Activated T-helper 2 cell treated with anti-CD3 and anti-CD28 coated beads, Interferon-gamma antibody, Interleukin-2, Interleukin-4, amounts not matched to agents 10 μg/mL and 5 μg/mL and 100 μg/mL, durations not matched to agents 14 hours and 24 hours and 36 hours (primary cell): ENCODE measurements around the gene COMMD1. TPM values are rescaled to one million over a fixed set of nuclear protein-coding genes. Genes with fewer than 3 reads are reported as not detected.
"Not testable (repeated sequence)": the region's sequence is repeated elsewhere in the genome, so short reads cannot be mapped to it uniquely, and the experiment has no call there.

ENCODE experiments used
- DNase-seq: peaks from one replicate; pipeline ENCODE4 v3.0.0; 2021; ENCODE audit warnings: low spot score
- H3K27ac Mint-ChIP-seq: one replicate; pipeline ENCODE4 v1.8.0; 2021; ENCODE audit warnings: mixed read lengths
- H3K27me3 Mint-ChIP-seq: one replicate; pipeline ENCODE4 v1.8.0; 2021; ENCODE audit warnings: low read depth, mixed read lengths
- H3K36me3 Mint-ChIP-seq: one replicate; pipeline ENCODE4 v1.8.0; 2021; ENCODE audit warnings: low read depth, mixed read lengths
- H3K4me1 Mint-ChIP-seq: one replicate; pipeline ENCODE4 v1.8.0; 2021; ENCODE audit warnings: low read depth, mixed read lengths
- H3K4me3 Mint-ChIP-seq: one replicate; pipeline ENCODE4 v1.8.0; 2021; ENCODE audit warnings: low read depth, mild to moderate bottlenecking, moderate library complexity, mixed read lengths
- H3K9me3 Mint-ChIP-seq: one replicate; pipeline ENCODE4 v1.8.0; 2021; ENCODE audit warnings: mixed read lengths
- intact Hi-C: fragments of 100-400 bp; cut with micrococcal nuclease; formaldehyde crosslinking; loops from one replicate; pipeline ENCODE4 v1.15.1; 2023
- total RNA-seq: library from RNA; stranded (reverse); gene quantifications from 2 replicates; pipeline ENCODE4 v1.2.3, GENCODE V29; 2022

Gene COMMD1
- total RNA-seq, 1 donor from 2014 or later, result 29.1 TPM

DNA sequence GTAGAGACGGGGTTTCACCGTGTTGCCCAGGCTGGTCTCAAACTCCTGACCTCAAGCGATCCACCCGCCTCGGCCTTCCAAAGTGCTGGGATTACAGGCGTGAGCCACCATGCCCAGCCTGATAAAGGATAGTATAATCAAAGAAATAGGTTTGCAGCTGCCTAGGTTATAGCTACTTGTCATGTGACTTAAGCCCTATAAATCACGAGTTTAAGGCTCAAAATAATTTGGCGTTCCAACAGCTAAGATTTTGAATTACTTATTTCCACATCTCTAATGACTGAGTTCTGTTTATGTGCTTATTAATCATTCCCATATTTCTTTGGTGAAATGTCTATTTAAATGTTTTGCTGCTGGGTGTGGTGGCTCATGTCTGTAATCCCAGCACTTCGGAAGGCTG lies 49.4 kb downstream of the COMMD1 start:
- H3K4me3 Mint-ChIP-seq, DNase-seq, H3K4me1 Mint-ChIP-seq, H3K27me3 Mint-ChIP-seq, H3K36me3 Mint-ChIP-seq, H3K9me3 Mint-ChIP-seq, intact Hi-C loops, H3K27ac Mint-ChIP-seq: not testable (repeated sequence)

DNA sequence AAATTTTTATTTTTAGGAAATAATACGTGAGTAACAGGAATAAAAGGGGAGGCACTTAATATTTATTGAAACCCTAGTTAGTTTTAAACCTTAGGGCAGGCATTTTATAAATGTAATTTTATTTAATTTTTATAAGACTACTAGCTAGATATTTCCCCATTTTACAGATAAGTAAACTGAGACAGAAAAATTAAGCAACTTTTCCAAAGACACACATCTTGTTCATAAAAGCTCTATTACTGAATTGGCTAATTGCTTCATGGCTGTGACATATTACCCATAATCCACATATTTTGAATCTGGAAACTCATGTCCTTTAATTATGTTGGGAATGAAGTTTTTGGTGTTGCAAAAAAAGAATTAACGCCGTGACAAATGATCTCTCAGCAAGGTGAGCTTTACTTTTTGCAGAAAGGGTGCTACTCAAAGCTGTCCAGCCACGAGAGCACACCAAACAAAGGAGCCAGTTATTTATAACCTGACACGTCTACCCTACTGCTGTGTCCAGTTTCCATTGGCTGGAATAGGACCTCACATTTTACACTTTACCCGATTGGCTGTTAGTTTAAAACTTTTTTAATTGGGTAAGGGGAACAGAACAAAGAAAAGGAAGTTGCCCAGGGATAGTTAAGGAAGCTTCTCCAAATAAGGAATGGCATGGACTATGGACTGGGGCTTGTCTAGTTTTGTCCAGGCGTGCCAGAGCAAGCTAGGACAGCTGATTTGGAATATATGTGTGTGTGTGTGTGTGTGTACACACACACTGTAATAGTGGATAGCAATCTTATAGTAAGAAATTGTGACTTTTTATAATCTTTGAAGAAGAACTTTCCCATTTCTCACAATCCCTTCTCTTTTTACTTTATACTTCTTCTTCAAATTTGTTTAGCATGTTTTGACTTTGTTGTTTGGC lies 54.2 kb downstream of the COMMD1 start:
- Mint-ChIP-seq H3K4me3 (no peak overlapping the region), H3K27me3 (no peaks in the 10 kb centered on the region), H3K27ac (no peak overlapping the region), H3K4me1 (peaks cover 5% of the 10 kb centered on the region), H3K9me3 (no peaks in the 10 kb centered on the region), H3K36me3 (no peaks in the 10 kb centered on the region)
- no peak for DNase-seq
- intact Hi-C loops, result no loop called here

DNA sequence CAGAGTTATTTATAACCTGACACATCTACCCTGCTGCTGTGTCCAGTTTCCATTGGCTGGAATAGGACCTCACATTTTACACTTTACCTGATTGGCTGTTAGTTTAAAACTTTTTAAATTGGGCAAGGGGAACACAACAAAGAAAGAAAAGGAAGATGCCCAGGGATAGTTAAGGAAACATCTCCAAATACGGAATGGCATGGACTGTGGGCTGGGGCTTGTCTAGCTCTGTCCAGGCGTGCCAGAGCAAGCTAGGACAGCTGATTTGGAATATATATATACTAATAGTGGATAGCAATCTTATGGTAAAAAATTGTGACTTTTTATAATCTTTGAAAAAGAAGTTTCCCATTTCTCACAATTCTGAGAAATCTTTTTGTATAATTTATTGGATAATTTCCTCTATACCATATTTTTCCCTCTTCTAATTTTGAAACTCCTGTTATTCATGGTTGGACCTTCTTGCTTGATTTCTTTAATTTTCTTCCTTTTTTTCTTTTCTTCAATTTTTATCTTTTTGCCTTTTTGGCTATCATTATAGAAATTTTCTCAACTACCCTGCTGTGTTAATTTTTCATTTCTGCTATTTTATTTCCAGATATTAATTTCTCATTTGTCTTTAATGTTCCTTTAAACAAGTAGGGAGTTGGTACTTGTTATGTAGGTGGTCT lies 55.9 kb downstream of the COMMD1 start:
- H3K27me3 Mint-ChIP-seq, result no peaks in the 10 kb centered on the region
- peaks cover 5% of the 10 kb centered on the region for H3K4me1 Mint-ChIP-seq
- no peaks in the 10 kb centered on the region for H3K9me3 Mint-ChIP-seq
- H3K4me3 Mint-ChIP-seq, result no peak overlapping the region
- no peak overlapping the region for H3K27ac Mint-ChIP-seq
- intact Hi-C loops, result no loop called here
- H3K36me3 Mint-ChIP-seq, result no peaks in the 10 kb centered on the region
- DNase-seq, result no peak

DNA sequence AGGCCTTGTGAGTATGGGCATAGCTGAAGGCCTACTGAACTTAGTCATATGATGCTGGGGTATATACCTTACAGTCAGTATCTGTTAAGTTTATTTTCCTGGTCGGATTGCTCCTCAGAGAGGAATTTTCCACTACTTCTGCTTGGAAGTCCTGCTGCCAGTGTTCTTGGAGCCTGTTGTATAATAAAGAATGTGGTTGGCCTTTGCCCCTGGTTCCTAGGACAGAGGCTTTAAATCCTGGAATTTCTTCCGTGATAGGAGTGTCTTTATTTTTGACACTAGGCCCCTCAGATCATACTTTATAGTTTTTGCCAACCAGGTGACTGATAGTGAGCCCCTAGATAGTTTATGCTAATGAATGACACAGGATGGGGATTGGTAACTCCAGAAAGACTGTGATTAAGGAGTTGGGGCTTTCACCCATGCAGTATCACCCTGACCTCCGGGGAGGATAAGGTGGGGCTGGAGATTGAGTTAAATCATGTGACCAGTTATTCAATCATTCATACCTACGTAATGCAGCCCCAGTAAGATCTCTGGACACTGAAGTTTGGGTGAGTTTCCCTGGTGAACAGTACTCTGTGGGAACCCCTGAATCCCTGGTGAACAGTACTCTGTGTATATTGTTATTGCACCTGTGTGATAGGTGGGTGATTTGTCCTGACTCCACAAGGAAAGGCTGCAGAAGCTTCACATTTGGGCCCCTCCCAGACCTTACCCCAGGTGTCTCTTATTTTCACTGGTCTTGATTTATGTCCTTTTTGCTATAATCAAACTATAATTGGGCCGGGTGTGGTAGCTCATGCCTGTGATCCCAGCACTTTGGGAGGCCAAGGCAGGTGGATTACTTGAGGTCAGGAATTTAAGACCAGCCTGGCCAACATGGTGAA lies 56.9 kb downstream of the COMMD1 start:
- Mint-ChIP-seq H3K27ac (no peak overlapping the region), H3K9me3 (no peaks in the 10 kb centered on the region), H3K4me3 (no peak overlapping the region), H3K4me1 (peaks cover 5% of the 10 kb centered on the region), H3K27me3 (no peaks in the 10 kb centered on the region), H3K36me3 (no peaks in the 10 kb centered on the region)
- intact Hi-C loops, result no loop called here
- DNase-seq, result no peak

DNA sequence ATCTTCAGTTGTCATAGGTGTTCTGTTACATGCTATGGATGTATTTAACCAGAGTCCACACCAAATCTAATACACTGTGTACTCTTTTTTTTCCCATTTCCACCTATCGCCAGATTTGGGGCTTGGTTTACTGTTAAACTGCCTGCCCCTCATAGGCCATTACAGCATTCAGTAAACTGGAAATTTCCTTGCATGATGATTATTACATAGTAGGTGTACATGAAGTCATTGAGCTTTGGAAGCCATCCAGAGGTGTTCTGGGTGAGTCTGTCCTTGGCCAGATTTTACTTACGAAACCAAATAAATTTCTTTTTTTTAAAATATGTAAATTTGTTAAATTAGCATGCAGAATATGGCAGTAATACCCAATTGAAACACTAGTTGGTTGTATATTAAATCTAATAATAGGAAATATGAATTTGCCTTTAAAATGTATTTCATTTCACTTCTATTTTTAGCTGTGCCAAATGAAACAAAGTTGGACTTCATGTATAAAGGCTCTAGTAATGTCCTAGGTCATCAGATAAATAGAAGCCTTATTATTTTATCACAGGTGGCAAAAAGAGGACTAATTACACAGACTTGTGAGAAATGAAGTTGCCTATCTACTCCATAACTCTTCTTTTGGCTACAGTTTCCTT lies 60.7 kb downstream of the COMMD1 start:
- Mint-ChIP-seq H3K36me3 (no peaks in the 10 kb centered on the region), H3K9me3 (no peaks in the 10 kb centered on the region), H3K27ac (no peak overlapping the region), H3K4me1 (no peaks in the 10 kb centered on the region), H3K27me3 (no peaks in the 10 kb centered on the region), H3K4me3 (no peak overlapping the region)
- no peak for DNase-seq
- intact Hi-C loops, result no loop called here

DNA sequence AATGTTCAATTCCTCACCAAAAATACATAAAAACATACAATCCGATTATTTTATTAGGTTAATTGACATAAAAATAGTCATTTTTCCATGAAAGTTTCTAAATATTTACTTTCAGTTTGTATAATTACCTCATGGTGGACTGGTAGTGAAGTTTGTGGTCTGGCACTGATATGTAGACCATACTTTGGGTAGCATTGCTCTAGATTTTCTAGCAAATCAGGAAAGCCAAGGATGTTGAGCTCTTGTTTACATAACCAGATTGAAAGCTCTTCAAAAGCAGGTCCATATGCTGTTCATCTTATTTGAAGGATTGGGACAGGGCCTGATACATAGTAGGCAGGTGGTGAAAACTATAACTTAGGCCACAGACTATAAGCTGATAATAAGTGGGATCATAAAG lies 61.8 kb downstream of the COMMD1 start:
- no peaks in the 10 kb centered on the region for H3K4me1 Mint-ChIP-seq
- no peak overlapping the region for H3K27ac Mint-ChIP-seq
- intact Hi-C loops, result no loop called here

DNA sequence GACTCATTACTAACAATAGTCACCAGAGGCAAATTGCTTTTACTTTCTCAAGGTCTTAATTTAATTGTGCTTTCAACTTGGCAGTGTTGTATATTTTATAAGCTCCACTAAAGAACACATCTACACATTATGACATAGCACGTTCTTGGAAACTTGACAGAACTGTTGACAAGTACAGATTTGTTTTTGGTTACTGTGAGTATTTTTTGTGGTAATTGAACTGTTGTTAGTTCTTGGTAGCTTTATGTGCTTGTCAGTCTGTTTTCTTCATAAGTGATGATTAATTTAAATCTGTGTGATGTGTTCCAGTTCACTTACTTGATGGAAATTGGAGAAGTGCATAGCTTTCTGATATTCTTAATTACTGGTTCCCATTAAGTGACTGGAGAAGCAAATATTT lies 63.9 kb downstream of the COMMD1 start:
- DNase-seq, result no peak
- intact Hi-C loops, result no loop called here
- Mint-ChIP-seq H3K36me3 (no peaks in the 10 kb centered on the region), H3K4me1 (no peaks in the 10 kb centered on the region), H3K9me3 (no peaks in the 10 kb centered on the region), H3K27ac (no peak overlapping the region), H3K4me3 (no peak overlapping the region), H3K27me3 (no peaks in the 10 kb centered on the region)

More for the DNA sequence above, 61.8 kb downstream of the COMMD1 start:
- no peak for DNase-seq
- H3K36me3 Mint-ChIP-seq, result no peaks in the 10 kb centered on the region
- no peak overlapping the region for H3K4me3 Mint-ChIP-seq
- H3K9me3 Mint-ChIP-seq, result no peaks in the 10 kb centered on the region
- no peaks in the 10 kb centered on the region for H3K27me3 Mint-ChIP-seq

DNA sequence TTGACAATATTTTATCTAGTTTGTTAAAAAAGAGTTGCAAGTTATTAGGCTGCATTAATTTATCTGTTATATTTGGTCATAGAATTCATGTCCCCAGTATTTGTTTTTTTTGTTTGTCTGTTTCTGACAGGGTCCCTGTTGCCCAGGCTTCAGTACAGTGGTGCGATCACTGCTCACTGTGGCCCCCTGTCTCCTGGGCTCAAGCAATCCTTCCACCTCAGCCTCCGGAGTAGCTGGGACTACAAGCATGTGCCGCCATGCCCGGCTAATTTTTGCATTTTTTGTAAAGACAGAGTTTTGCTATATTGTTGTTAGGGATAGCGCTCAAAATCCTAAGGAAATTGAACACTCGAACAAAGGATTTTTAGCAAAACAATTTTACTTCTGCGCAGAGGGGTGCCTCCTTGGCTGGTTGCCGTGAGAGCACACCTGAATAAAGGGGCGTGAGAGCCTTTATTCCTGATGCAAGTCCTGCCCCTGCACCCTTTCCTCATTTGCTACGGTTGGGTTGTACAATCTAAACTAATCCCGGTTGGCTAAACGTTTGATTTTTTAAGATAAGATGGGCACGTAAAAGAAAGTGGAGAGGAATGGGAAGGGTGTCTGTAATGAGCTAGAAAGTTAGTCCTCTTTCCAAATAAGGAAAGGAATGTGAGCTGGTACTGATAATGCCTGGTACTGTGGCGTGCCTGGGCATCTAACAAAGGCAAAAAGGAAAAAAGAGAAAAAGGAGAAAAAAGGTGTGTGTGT lies 65.5 kb downstream of the COMMD1 start:
- H3K27me3 Mint-ChIP-seq, result peaks cover 2% of the 10 kb centered on the region
- H3K36me3 Mint-ChIP-seq, result no peaks in the 10 kb centered on the region
- DNase-seq, result no peak
- H3K4me3 Mint-ChIP-seq, result no peak overlapping the region
- no peak overlapping the region for H3K27ac Mint-ChIP-seq
- H3K4me1 Mint-ChIP-seq, result no peaks in the 10 kb centered on the region
- intact Hi-C loops, result no loop called here
- no peaks in the 10 kb centered on the region for H3K9me3 Mint-ChIP-seq

DNA sequence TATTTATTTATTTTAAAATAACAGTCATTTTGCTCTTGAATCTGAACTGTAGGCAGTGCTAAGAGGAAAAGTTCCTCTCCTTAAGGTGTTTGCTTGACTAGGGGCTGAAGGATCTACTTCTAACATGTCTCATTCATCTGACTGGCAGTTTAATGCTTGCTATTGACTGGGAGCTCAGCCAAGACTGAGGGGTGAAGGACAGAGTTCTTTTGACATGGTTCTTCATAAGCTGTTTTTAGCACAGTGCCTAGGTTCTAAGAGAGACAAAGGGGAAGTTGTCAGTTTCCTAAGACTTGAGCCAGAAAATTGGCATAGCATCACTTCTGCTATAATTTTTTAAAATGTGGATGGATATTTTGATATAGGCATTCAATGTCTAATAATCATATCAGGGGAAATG lies 73.0 kb downstream of the COMMD1 start:
- Mint-ChIP-seq H3K9me3 (peaks cover 16% of the 10 kb centered on the region), H3K27ac (no peak overlapping the region), H3K27me3 (peaks cover 2% of the 10 kb centered on the region), H3K4me3 (no peak overlapping the region), H3K4me1 (peaks cover 2% of the 10 kb centered on the region), H3K36me3 (no peaks in the 10 kb centered on the region)
- intact Hi-C loops, result no loop called here
- no peak for DNase-seq

DNA sequence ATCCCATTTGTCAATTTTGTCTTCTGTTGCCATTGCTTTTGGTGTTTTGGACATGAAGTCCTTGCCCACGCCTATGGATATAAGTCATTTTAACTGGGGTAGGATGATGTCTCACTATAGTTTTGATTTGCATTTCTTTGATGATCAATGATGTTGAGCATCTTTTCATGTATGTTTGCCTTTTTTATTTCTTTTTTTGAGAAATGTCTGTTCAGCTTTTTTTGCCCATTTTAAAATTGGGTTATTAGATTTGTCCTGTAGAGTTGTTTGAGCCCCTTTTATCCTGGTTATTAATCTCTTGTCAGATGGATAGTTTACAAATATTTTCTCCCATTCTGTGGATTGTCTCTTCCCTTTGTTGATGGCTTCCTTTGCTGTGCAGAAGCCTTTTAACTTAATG lies 75.3 kb downstream of the COMMD1 start:
- DNase-seq, result no peak
- Mint-ChIP-seq H3K9me3 (peaks cover 16% of the 10 kb centered on the region), H3K27ac (no peak overlapping the region), H3K27me3 (no peaks in the 10 kb centered on the region), H3K4me3 (no peak overlapping the region), H3K36me3 (no peaks in the 10 kb centered on the region), H3K4me1 (peaks cover 2% of the 10 kb centered on the region)
- intact Hi-C loops, result no loop called here

DNA sequence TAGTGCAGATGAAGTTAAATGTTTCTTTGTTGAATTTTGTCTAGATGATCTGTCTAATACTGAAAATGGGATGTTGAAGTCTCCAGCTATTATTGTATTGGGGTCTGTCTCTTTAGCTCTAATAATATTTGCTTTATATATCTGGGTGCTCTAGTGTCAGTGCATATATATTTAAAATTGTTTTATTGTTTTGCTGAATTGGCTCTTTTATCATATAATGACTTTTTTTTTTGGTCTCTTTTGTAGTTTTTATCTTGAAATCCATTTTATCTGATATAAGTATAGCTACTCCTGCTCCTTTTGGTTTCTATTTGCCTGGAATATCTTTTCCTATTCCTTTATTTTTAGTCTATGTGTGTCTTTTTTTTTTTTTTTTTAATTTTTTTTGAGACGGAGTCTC lies 79.2 kb downstream of the COMMD1 start:
- intact Hi-C loops, result no loop called here
- Mint-ChIP-seq H3K4me3 (no peak overlapping the region), H3K27ac (no peak overlapping the region), H3K27me3 (no peaks in the 10 kb centered on the region), H3K9me3 (peaks cover 16% of the 10 kb centered on the region), H3K4me1 (peaks cover 2% of the 10 kb centered on the region), H3K36me3 (no peaks in the 10 kb centered on the region)
- DNase-seq, result no peak
